GM12878 (cell line): ENCODE measurements around the gene WDR64.

Experiments
- JUND ChIP-seq: IDR thresholded peaks from 2 replicates; pipeline ENCODE4 v1.6.1; 2012; ENCODE audit warnings: low read depth, mild to moderate bottlenecking, low read length, improper control_type of control experiment, moderate library complexity
- MYC ChIP-seq: IDR thresholded peaks from 2 replicates; pipeline ENCODE4 v1.6.1; 2011; ENCODE audit warnings: mild to moderate bottlenecking, low read length, moderate library complexity, inconsistent platforms; ENCODE audit not compliant: insufficient read depth, insufficient replicate concordance, insufficient read length, severe bottlenecking
- TAF1 ChIP-seq: IDR thresholded peaks from 2 replicates; pipeline ENCODE4 v1.6.1; 2011; ENCODE audit warnings: mild to moderate bottlenecking, low read depth, low read length, borderline replicate concordance
- TF ChIP-seq, protein P1 (sequence below): IDR thresholded peaks from 2 replicates; pipeline ENCODE4 v1.6.1; 2012; ENCODE audit warnings: mild to moderate bottlenecking, low read depth, low read length

DNA sequence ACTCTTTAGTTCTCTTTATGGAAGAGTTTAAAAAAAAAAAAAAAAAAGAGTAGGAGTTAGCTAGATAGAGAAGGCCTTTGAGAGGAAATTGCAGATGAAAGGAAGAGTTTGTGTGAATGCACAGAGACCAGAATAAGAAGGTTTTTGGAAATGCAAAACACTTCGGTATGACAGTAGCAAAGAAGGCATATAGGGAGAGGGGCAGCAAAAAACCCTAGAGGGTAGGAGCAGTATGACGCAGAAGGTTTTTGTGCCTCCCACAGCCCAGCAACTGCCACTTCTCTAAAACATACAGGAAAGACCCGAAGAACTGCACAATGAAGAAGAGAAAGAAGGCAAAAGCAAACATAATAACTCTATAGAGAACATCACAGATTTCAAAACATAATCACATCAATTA lies 84.3 kb downstream of the WDR64 start:
- TF ChIP-seq TAF1 (no peak), JUND (no peak), MYC (no peak)
- TF ChIP-seq, protein P1, sequence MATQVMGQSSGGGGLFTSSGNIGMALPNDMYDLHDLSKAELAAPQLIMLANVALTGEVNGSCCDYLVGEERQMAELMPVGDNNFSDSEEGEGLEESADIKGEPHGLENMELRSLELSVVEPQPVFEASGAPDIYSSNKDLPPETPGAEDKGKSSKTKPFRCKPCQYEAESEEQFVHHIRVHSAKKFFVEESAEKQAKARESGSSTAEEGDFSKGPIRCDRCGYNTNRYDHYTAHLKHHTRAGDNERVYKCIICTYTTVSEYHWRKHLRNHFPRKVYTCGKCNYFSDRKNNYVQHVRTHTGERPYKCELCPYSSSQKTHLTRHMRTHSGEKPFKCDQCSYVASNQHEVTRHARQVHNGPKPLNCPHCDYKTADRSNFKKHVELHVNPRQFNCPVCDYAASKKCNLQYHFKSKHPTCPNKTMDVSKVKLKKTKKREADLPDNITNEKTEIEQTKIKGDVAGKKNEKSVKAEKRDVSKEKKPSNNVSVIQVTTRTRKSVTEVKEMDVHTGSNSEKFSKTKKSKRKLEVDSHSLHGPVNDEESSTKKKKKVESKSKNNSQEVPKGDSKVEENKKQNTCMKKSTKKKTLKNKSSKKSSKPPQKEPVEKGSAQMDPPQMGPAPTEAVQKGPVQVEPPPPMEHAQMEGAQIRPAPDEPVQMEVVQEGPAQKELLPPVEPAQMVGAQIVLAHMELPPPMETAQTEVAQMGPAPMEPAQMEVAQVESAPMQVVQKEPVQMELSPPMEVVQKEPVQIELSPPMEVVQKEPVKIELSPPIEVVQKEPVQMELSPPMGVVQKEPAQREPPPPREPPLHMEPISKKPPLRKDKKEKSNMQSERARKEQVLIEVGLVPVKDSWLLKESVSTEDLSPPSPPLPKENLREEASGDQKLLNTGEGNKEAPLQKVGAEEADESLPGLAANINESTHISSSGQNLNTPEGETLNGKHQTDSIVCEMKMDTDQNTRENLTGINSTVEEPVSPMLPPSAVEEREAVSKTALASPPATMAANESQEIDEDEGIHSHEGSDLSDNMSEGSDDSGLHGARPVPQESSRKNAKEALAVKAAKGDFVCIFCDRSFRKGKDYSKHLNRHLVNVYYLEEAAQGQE, result no peak
